ENCODE results near the gene HSPB7.

HSPB7 gene

DNA sequence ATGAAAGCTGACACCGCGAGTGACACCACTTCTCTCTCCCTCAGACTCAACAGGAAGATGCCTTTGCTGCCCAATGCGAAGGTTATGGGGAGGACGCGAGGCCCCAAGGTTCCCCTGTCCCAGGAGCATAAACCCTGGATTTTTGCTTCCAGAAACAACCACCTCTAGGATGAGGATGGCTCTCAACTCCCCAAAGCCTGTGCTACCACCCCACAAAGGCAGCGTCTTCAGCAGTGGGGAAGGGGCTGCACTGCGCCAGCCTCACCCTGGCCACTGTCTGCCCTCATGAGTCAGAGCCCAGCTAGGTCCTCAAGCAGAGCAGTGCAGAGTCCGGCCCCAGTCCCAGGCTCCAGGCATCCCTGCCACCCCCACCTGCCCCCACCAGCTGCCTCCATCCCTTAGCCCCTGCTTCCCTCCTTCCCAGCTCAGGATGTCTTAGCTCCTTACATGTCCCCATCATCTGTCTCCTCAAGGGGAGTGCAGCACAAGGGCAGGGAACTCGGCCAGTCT, 20.7 kb downstream of the HSPB7 start:
- ChIA-PET POLR2A (interaction anchor here (0.5 kb wide), 1 partner anchor 181 kb away, joined by 4 read pairs; no protein-coding TSS in a partner anchor), CTCF (interaction anchor here (0.5 to 1.6 kb wide), 4 partner anchors 9 to 182 kb away, joined by 3 to 4 read pairs (median 3); partner anchors contain the start of gene FAM131C)
- Histone ChIP-seq H3K27ac (ENCODE audit: extremely low read depth, low read depth, low read length) (no peak overlapping the region), H3K9me3 (ENCODE audit: control insufficient read depth, insufficient read depth, low read depth, low read length) (no peaks in the 10 kb centered on the region), H3K36me3 (ENCODE audit: control insufficient read depth in 2 of 2, insufficient read depth in 1 of 2, low read length in 2 of 2) (no peaks in the 10 kb centered on the region), H3K4me3 (ENCODE audit: low read depth, low read length) (no peak overlapping the region), H3K4me1 (ENCODE audit: control insufficient read depth, insufficient read depth, low read length) (no peaks in the 10 kb centered on the region)
- TF ChIP-seq ZSCAN16 (tag by site-specific recombination; IDR thresholded peaks at IDR 0.05) (no peak), KLF7 (tag by site-specific recombination; IDR thresholded peaks at IDR 0.05; ENCODE audit: borderline replicate concordance) (no peak), BCL11B (tag by site-specific recombination; IDR thresholded peaks at IDR 0.05; ENCODE audit: low read depth) (no peak), KLF17 (tag by site-specific recombination; IDR thresholded peaks at IDR 0.05) (no peak), ZFHX2 (tag by site-specific recombination; conservative IDR thresholded peaks at IDR 0.05) (no peak)

DNA sequence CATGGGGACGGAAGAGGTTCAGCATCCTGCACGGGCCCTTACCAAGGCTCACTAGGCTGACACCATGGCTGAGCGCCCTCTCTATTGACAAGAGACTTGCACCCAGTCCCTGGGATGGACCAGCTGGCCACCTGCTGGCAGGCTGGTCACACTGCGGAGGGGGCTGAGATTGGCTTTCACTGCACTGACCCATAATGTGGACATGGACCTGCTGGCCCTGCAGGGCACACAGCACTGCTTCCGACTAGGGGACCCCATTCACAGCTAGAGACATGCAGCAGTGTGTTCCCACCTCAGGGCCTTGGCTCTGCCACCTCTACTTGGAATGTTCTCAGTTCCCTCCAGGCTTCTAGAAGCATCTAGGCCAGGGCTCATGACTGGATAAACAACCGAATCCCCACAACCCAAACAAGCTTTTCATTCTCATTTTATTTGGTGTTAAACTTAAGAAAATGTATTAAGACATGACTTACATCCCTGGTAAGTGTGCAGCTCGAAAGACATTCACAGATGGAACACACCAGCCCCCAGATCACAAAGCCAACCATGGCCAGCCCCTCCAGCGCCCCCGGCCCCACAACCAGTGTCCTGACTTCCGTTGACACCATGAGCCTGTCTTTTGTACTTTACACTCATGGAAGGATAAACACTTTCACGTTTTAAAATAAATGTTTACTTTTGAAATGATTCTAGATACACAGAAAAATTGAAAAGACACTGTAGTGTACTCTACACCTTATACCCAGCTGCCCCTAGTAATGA, 23.1 kb downstream of the HSPB7 start:
- TF ChIP-seq ZNF121 (tag by site-specific recombination; IDR thresholded peaks at IDR 0.05) (0 out of 2 replicates have a peak, but pooled peaks have one; percentile 16), CTCF (tag by site-specific recombination; IDR thresholded peaks at IDR 0.05) (peak; percentile 70), ZNF169 (tag by site-specific recombination; IDR thresholded peaks at IDR 0.05) (no peak)
- POLR2A ChIA-PET: no interaction called here
- no peaks in the 10 kb centered on the region for H3K36me3 ChIP-seq (ENCODE audit: control insufficient read depth in 2 of 2, insufficient read depth in 1 of 2, low read length in 2 of 2)
- H3K4me3 ChIP-seq (ENCODE audit: low read depth, low read length): no peak overlapping the region
- H3K27ac ChIP-seq (ENCODE audit: extremely low read depth, low read depth, low read length): no peak overlapping the region
- CTCF ChIA-PET: interaction anchor here (0.6 to 2.5 kb wide), 15 partner anchors 8 to 206 kb away, joined by 3 to 10 read pairs (median 4); partner anchors contain the start of genes HSPB7 and ZBTB17
- no peaks in the 10 kb centered on the region for H3K9me3 ChIP-seq (ENCODE audit: control insufficient read depth, insufficient read depth, low read depth, low read length)
- H3K4me1 ChIP-seq (ENCODE audit: control insufficient read depth, insufficient read depth, low read length): no peaks in the 10 kb centered on the region

GRCh38 chr1:15994081-15994480, 23.8 kb downstream of the HSPB7 start:
- TF ChIP-seq ZNF138 (tag by site-specific recombination; IDR thresholded peaks at IDR 0.05; ENCODE audit: borderline replicate concordance): no peak
- TF ChIP-seq ZNF148 (tag by site-specific recombination; IDR thresholded peaks at IDR 0.05; ENCODE audit: borderline replicate concordance): no peak
- no peak for TF ChIP-seq ZNF791 (tag by site-specific recombination; IDR thresholded peaks at IDR 0.05)
- TF ChIP-seq ZNF555 (tag by site-specific recombination; conservative IDR thresholded peaks at IDR 0.05): no peak
- TF ChIP-seq KLF16 (tag by site-specific recombination; IDR thresholded peaks at IDR 0.05): no peak
- TF ChIP-seq ZIC2 (tag by site-specific recombination; IDR thresholded peaks at IDR 0.05): peak; percentile 25; the same call in 1 of the 2 replicates
- no peaks in the 10 kb centered on the region for H3K9me3 ChIP-seq (ENCODE audit: control insufficient read depth, insufficient read depth, low read depth, low read length)
- POLR2A ChIA-PET: no interaction called here
- H3K4me3 ChIP-seq (ENCODE audit: low read depth, low read length): no peak overlapping the region
- H3K4me1 ChIP-seq (ENCODE audit: control insufficient read depth, insufficient read depth, low read length): no peaks in the 10 kb centered on the region
- H3K36me3 ChIP-seq (ENCODE audit: control insufficient read depth in 2 of 2, insufficient read depth in 1 of 2, low read length in 2 of 2): no peaks in the 10 kb centered on the region
- CTCF ChIA-PET: interaction anchor here (0.7 to 2.5 kb wide), 7 partner anchors 7 to 202 kb away, joined by 3 to 10 read pairs (median 6); partner anchors contain the start of gene ZBTB17
- no peak overlapping the region for H3K27ac ChIP-seq (ENCODE audit: extremely low read depth, low read depth, low read length)

Measured in HEK293 (cell line).